ENCODE results near the gene HDAC9.

DNA sequence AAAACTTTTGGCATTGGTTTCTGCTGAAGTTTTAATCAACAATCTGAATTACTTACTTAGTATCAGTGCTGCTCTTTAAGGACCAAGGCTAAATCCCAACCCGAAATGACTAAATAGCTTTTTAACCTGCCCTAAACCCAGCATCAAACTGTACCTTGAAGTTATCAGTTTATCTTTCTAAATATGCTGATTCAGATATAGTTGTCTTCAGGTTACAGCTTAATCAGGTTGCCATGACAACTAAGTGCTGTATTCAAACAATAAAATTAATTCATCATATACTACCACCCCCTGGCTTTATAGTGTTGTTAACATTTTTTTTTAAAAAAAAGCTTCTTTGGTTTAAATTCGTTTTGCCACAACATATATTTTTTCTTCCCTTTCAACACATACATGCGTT, 382.3 kb downstream of the HDAC9 start:
- no peak for TF ChIP-seq CTCF (IDR thresholded peaks at IDR 0.05)
- TF ChIP-seq POLR2AphosphoS5 (IDR thresholded peaks at IDR 0.05): no peak
